Measurements from ENCODE around the gene PRDM2.

PRDM2 gene

GRCh38 chr1:13828454-13829151 lies 128.6 kb downstream of the PRDM2 start:
- Histone ChIP-seq H3K4me2 (no peak overlapping the region), H3K36me3 (peaks cover 0 to 2% (median 0%) of the 10 kb centered on the region in 11 experiments; a peak in 4 of 22 replicates), H3K4me1 (peaks cover 0 to 22% (median 7%) of the 10 kb centered on the region in 10 experiments; a peak in 14 of 20 replicates), H3K9ac (no peak overlapping the region), H3K27ac (no peak overlapping the region), H3K27me3 (no peaks in the 10 kb centered on the region), H3K4me3 (no peak overlapping the region), H3K9me3 (replicated peaks in 1 of 11) (no peaks in the 10 kb centered on the region), H4K20me1 (no peaks in the 10 kb centered on the region)
- TF ChIP-seq Cebpa-rat (IDR thresholded peaks at IDR 0.05): no peak

DNA sequence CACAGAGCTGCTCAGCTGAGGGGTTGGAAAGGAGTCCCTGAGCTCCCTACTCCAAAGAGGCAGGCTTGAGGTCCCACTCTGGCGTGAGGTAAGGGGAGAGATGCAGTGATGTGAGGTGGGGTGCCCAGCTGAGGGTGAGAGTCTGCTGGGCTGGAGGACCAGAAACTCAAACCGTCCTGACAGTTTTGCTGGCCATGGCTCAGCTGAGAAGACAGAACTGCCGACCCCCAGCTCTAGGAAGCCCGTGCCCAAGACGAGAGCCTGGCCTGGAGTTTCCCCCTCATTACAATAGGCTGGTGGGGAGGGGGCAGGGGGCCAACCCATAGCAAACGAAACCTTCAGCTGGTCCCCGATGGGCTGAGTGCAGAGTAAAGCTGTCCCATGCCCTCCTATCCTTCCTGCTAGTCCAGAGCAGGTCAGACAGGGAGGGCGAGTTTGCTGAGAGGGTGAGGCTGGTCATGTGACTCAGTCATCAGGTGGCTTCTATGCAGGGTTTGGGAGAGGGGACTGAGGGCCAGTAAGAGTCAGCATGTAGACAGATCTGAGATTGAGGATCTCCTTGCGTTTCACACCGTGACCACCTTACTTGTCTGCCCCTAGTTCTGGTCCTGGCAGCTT lies 129.3 kb downstream of the PRDM2 start:
- Histone ChIP-seq H3K36me3 (no peaks in the 10 kb centered on the region), H3K27me3 (no peaks in the 10 kb centered on the region), H3K4me3 (no peak overlapping the region), H3K27ac (no peak overlapping the region), H4K20me1 (no peaks in the 10 kb centered on the region), H3K4me1 (peaks cover 0 to 22% (median 7%) of the 10 kb centered on the region in 10 experiments; a peak in 14 of 20 replicates), H3K9me3 (replicated peaks in 1 of 11) (no peaks in the 10 kb centered on the region), H3K9ac (no peak overlapping the region), H3K4me2 (no peak overlapping the region)
- TF ChIP-seq Cebpa-rat (IDR thresholded peaks at IDR 0.05): no peak

DNA sequence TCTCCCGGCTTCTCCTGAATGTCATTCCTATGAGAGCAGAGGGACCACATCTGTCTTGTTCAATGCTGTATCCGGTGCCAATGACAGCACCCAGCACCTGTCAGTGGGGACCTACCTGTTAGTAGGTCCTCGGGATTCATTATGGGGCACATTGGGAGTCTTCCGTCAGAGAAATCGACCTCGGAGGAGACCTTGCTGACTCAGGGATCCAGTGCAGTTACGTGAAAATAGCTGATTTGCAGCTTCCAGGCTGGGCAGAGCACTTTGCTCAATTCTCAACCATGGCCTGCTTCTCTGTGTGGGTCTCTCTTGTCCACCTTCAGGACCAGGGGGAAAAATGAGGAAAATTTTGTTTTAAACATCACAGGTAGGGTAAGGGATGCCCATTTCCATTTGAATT lies 130.2 kb downstream of the PRDM2 start:
- Histone ChIP-seq H3K27me3 (no peaks in the 10 kb centered on the region), H3K9me3 (replicated peaks in 1 of 11) (no peaks in the 10 kb centered on the region), H3K4me2 (no peak overlapping the region), H3K9ac (no peak overlapping the region), H3K4me3 (no peak overlapping the region), H3K4me1 (peaks cover 0 to 20% (median under 1%) of the 10 kb centered on the region in 10 experiments; a peak in 7 of 20 replicates), H3K27ac (no peak overlapping the region), H4K20me1 (no peaks in the 10 kb centered on the region), H3K36me3 (no peaks in the 10 kb centered on the region)
- no peak for TF ChIP-seq Cebpa-rat (IDR thresholded peaks at IDR 0.05)

- no peaks in the 10 kb centered on the region for H4K20me1 ChIP-seq
- H3K27me3 ChIP-seq: no peaks in the 10 kb centered on the region
- no peak for TF ChIP-seq Cebpa-rat (IDR thresholded peaks at IDR 0.05)
- H3K9ac ChIP-seq: no peak overlapping the region
- no peaks in the 10 kb centered on the region for H3K9me3 ChIP-seq (replicated peaks in 1 of 11)
- no peak overlapping the region for H3K4me2 ChIP-seq
- no peaks in the 10 kb centered on the region for H3K36me3 ChIP-seq
- no peak overlapping the region for H3K4me3 ChIP-seq
- peaks cover 0 to 15% (median 0%) of the 10 kb centered on the region in 10 experiments; a peak in 5 of 20 replicates for H3K4me1 ChIP-seq
- no peak overlapping the region for H3K27ac ChIP-seq
These were observed 130.8 kb downstream of the PRDM2 start for GRCh38 chr1:13830616-13831280.

- Histone ChIP-seq H3K4me2 (no peak overlapping the region), H3K9me3 (replicated peaks in 1 of 11) (no peaks in the 10 kb centered on the region), H3K36me3 (no peaks in the 10 kb centered on the region), H3K27me3 (no peaks in the 10 kb centered on the region), H3K27ac (no peak overlapping the region), H3K4me1 (peaks cover 0 to 1% (median 0%) of the 10 kb centered on the region in 10 experiments; a peak in 1 of 20 replicates), H3K9ac (no peak overlapping the region), H3K4me3 (no peak overlapping the region), H4K20me1 (no peaks in the 10 kb centered on the region)
- no peak for TF ChIP-seq Cebpa-rat (IDR thresholded peaks at IDR 0.05)
These were observed 132.1 kb downstream of the PRDM2 start for GRCh38 chr1:13832100-13832499.

GRCh38 chr1:13832536-13832935 lies 132.5 kb downstream of the PRDM2 start:
- Histone ChIP-seq H3K9ac (no peak overlapping the region), H3K4me1 (no peaks in the 10 kb centered on the region), H3K4me2 (no peak overlapping the region), H4K20me1 (no peaks in the 10 kb centered on the region), H3K36me3 (no peaks in the 10 kb centered on the region), H3K27ac (no peak overlapping the region), H3K9me3 (replicated peaks in 1 of 11) (no peaks in the 10 kb centered on the region), H3K27me3 (no peaks in the 10 kb centered on the region), H3K4me3 (no peak overlapping the region)
- no peak for TF ChIP-seq Cebpa-rat (IDR thresholded peaks at IDR 0.05)

GRCh38 chr1:13836136-13836535 lies 136.1 kb downstream of the PRDM2 start:
- Histone ChIP-seq H3K9ac (no peak overlapping the region), H3K4me3 (no peak overlapping the region), H3K4me1 (0 out of 20 replicates have a peak, but pooled peaks cover 0 to 4% (median 0%) of the 10 kb centered on the region in 10 experiments), H3K27me3 (no peaks in the 10 kb centered on the region), H4K20me1 (no peaks in the 10 kb centered on the region), H3K27ac (no peak overlapping the region), H3K9me3 (replicated peaks in 1 of 11) (peaks cover 0 to 3% (median 0%) of the 10 kb centered on the region in 11 experiments; a peak in 1 of 22 replicates), H3K4me2 (no peak overlapping the region), H3K36me3 (no peaks in the 10 kb centered on the region)
- TF ChIP-seq Cebpa-rat (IDR thresholded peaks at IDR 0.05): no peak

GRCh38 chr1:13836631-13837030 lies 136.6 kb downstream of the PRDM2 start:
- H3K36me3 ChIP-seq: no peaks in the 10 kb centered on the region
- no peak overlapping the region for H3K27ac ChIP-seq
- H4K20me1 ChIP-seq: no peaks in the 10 kb centered on the region
- H3K9me3 ChIP-seq (replicated peaks in 1 of 11): peaks cover 0 to 3% (median 0%) of the 10 kb centered on the region in 11 experiments; a peak in 1 of 22 replicates
- H3K9ac ChIP-seq: no peak overlapping the region
- H3K27me3 ChIP-seq: no peaks in the 10 kb centered on the region
- H3K4me1 ChIP-seq: 0 out of 20 replicates have a peak, but pooled peaks cover 0 to 4% (median 0%) of the 10 kb centered on the region in 10 experiments
- H3K4me3 ChIP-seq: no peak overlapping the region
- TF ChIP-seq Cebpa-rat (IDR thresholded peaks at IDR 0.05): no peak
- no peak overlapping the region for H3K4me2 ChIP-seq

DNA sequence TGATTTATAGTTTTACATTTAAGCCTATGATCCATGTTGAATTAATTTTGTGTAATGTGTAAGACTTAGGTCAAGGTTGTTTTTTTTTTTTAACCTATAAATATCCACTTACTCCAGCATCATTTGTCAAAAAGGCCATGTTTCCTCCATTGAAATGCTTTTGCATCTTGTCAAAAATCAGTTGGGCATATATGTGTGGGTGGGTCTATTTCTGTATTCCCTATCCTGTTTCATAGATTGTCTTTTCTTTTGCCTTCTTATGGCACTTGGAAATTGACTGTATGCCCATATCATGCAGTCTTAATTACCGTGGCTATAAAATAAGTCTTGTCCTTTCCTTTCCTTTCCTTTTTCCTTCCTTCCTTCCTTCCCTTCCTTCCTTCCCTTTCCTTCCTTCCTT lies 138.2 kb downstream of the PRDM2 start:
- Histone ChIP-seq H3K27me3 (no peaks in the 10 kb centered on the region), H3K4me3 (no peak overlapping the region), H3K9me3 (replicated peaks in 1 of 11) (peaks cover 0 to 3% (median 0%) of the 10 kb centered on the region in 11 experiments; a peak in 1 of 22 replicates), H3K27ac (no peak overlapping the region), H3K36me3 (no peaks in the 10 kb centered on the region), H3K4me1 (0 out of 20 replicates have a peak, but pooled peaks cover 0 to 4% (median 0%) of the 10 kb centered on the region in 10 experiments), H3K9ac (no peak overlapping the region), H4K20me1 (no peaks in the 10 kb centered on the region), H3K4me2 (peak overlapping the region in 3 of 11 experiments; percentile 10 to 24 (median 20); a peak in 2 of 22 replicates)
- no peak for TF ChIP-seq Cebpa-rat (IDR thresholded peaks at IDR 0.05)

All from BLaER1 treated with 17β-estradiol and CSF1 and Interleukin-3, amounts not matched to agents 10 nM and 100 nM (cell line).